Lung (tissue), 16 donors: ENCODE results near the gene C1orf21. TPM values are rescaled to one million over a fixed set of nuclear protein-coding genes. Genes with fewer than 3 reads are reported as not detected.
"Not testable (repeated sequence)": the region's sequence is repeated elsewhere in the genome, so short reads cannot be mapped to it uniquely, and the experiment has no call there.

Experiments used
- ATAC-seq: fragments of 200-7000 bp; cut with Tn5 transposase; one replicate; pipeline ENCODE4 v1.9.1; 2020; ENCODE audit warnings: moderate number of reproducible peaks; ENCODE audit not compliant: insufficient read depth, low FRiP score
- DNase-seq, 3 donors: peaks; one replicate each; pipeline ENCODE4 v3.0.0-alpha.2; 2013 to 2017
- H3K27ac ChIP-seq, 2 donors: one replicate each; pipeline ENCODE4 v1.5.1; 2013; ENCODE audit warnings: mild to moderate bottlenecking in 2 of 2, moderate library complexity in 2 of 2, control low read depth in 1 of 2, inconsistent platforms in 1 of 2, low read depth in 1 of 2, low read length in 1 of 2
- H3K27me3 ChIP-seq, 3 donors: one replicate each; pipeline ENCODE4 v1.5.1; 2013; ENCODE audit warnings: low read length in 2 of 3; ENCODE audit not compliant: control insufficient read depth in 3 of 3, insufficient read depth in 3 of 3
- H3K36me3 ChIP-seq, 4 donors: one replicate each; pipeline ENCODE4 v1.5.1; 2013; ENCODE audit warnings: low read length in 4 of 4, mild to moderate bottlenecking in 1 of 4, moderate library complexity in 1 of 4; ENCODE audit not compliant: control insufficient read depth in 4 of 4, insufficient read depth in 4 of 4
- H3K4me1 ChIP-seq, 5 donors: one replicate each; pipeline ENCODE4 v1.5.1; 2013; ENCODE audit warnings: low read length in 5 of 5, mild to moderate bottlenecking in 2 of 5, moderate library complexity in 1 of 5; ENCODE audit not compliant: control insufficient read depth in 5 of 5, insufficient read depth in 5 of 5
- H3K4me3 ChIP-seq: one replicate; pipeline ENCODE4 v1.5.1; 2013; ENCODE audit warnings: mild to moderate bottlenecking, control low read depth, moderate library complexity
- H3K9ac ChIP-seq, 2 donors: one replicate each; pipeline ENCODE4 v1.5.1; 2013; ENCODE audit warnings: low read length in 2 of 2, control low read depth in 1 of 2; ENCODE audit not compliant: insufficient read depth in 1 of 2
- H3K9me3 ChIP-seq, 4 donors: one replicate each; pipeline ENCODE4 v1.5.1; 2013; ENCODE audit warnings: low read length in 3 of 4, mild to moderate bottlenecking in 1 of 4, moderate library complexity in 1 of 4; ENCODE audit not compliant: control insufficient read depth in 4 of 4, insufficient read depth in 3 of 4
- WGBS, 2 donors: extraction: QIAGEN DNeasy Blood & Tissue Kit; methylation state at CpG; one replicate each; pipeline ENCODE4 v1.1.7; 2013; 5-methylcytosine and 5-hydroxymethylcytosine counted together
- long read RNA-seq, 5 donors: transcript quantifications; one replicate each; lab custom pipeline, GENCODE V29; 2026
- polyA plus RNA-seq, 2 donors: library from polyadenylated mRNA; stranded (reverse); fragments of 200-250 nt; gene quantifications; one replicate each; pipeline ENCODE4 v1.2.1, GENCODE V29; 2013
- total RNA-seq, 2 donors: library from RNA; depleted of rRNA in 1 of 2; stranded (reverse); fragments of >200 nt in 1 of 2; gene quantifications; one replicate each; pipeline ENCODE4 v1.2.1, GENCODE V29; 2014 to 2021
- TF ChIP-seq, protein P1 (sequence below): IDR thresholded peaks from 2 replicates; pipeline ENCODE4 v1.5.1; 2012; ENCODE audit warnings: mild to moderate bottlenecking; ENCODE audit errors: control extremely low read depth, extremely low read depth
- donor health status: control.
- donor health status: control.
- donor health status: Bipolar disorder and iron deficiency.
- donor health status: healthy.
- donor health status: DM: yes; HTN: yes; CAD: no.

C1orf21 gene
- total RNA-seq (10 to 100 TPM; 50.1 to 59.9 TPM), polyA plus RNA-seq (10 to 100 TPM; 16.2 to 40.9 TPM)
- long read RNA-seq, donor 1, full-length matches to known transcripts, result 25 of 38 reads
- long read RNA-seq, donor 1, partial matches to known transcripts, result 13 of 38 reads
- long read RNA-seq, donor 1, other reads (novel, unspliced or antisense), result 0 of 38 reads
- long read RNA-seq, donor 2, full-length matches to known transcripts, result 3 of 3 reads
- long read RNA-seq, donor 2, partial matches to known transcripts, result 0 of 3 reads
- long read RNA-seq, donor 2, other reads (novel, unspliced or antisense), result 0 of 3 reads
- long read RNA-seq, donor 3, full-length matches to known transcripts, result 8 of 8 reads
- long read RNA-seq, donor 3, partial matches to known transcripts, result 0 of 8 reads
- long read RNA-seq, donor 3, other reads (novel, unspliced or antisense), result 0 of 8 reads
- long read RNA-seq, donor 4, full-length matches to known transcripts, result 5 of 5 reads
- long read RNA-seq, donor 4, partial matches to known transcripts, result 0 of 5 reads
- long read RNA-seq, donor 4, other reads (novel, unspliced or antisense), result 0 of 5 reads
- long read RNA-seq, donor 5, full-length matches to known transcripts, result 19 of 19 reads
- long read RNA-seq, donor 5, partial matches to known transcripts, result 0 of 19 reads
- long read RNA-seq, donor 5, other reads (novel, unspliced or antisense), result 0 of 19 reads

GRCh38 chr1:184386312-184387068 lies at the start of gene C1orf21:
Gene C1orf21, plus strand, starts transcription at chr1:184387029. Its CDS starts 90,481 bp downstream, at chr1:184477510.
- H3K4me3 ChIP-seq, result peak within 1 kb of the TSS; percentile 74
- H3K27ac ChIP-seq, result peak within 1 kb of the TSS; percentile 88 to 91
- TF ChIP-seq, protein P1, sequence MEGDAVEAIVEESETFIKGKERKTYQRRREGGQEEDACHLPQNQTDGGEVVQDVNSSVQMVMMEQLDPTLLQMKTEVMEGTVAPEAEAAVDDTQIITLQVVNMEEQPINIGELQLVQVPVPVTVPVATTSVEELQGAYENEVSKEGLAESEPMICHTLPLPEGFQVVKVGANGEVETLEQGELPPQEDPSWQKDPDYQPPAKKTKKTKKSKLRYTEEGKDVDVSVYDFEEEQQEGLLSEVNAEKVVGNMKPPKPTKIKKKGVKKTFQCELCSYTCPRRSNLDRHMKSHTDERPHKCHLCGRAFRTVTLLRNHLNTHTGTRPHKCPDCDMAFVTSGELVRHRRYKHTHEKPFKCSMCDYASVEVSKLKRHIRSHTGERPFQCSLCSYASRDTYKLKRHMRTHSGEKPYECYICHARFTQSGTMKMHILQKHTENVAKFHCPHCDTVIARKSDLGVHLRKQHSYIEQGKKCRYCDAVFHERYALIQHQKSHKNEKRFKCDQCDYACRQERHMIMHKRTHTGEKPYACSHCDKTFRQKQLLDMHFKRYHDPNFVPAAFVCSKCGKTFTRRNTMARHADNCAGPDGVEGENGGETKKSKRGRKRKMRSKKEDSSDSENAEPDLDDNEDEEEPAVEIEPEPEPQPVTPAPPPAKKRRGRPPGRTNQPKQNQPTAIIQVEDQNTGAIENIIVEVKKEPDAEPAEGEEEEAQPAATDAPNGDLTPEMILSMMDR, result no peak
- H3K9ac ChIP-seq, result peak within 1 kb of the TSS; percentile 49 to 83
- H3K9me3 ChIP-seq, result no peaks in the 10 kb centered on the region
- ATAC-seq (peak; percentile 95), DNase-seq (peak; percentile 94 to 97 (median 94))
- 0 to 1% methylated on average over 29 to 73 of the region's 73 CpGs for WGBS, 2 donors
- H3K27me3 ChIP-seq, result peaks cover 0 to 4% (median 2%) of the 10 kb centered on the region in 3 donors
- peaks cover 0 to 19% (median 8%) of the 10 kb centered on the region in 5 donors for H3K4me1 ChIP-seq
- H3K36me3 ChIP-seq, result peaks cover 0 to 1% (median 0%) of the 10 kb centered on the region in 4 donors

- H3K9ac ChIP-seq, H3K4me1 ChIP-seq, H3K4me3 ChIP-seq, H3K27me3 ChIP-seq, DNase-seq, H3K27ac ChIP-seq, H3K9me3 ChIP-seq, H3K36me3 ChIP-seq, ATAC-seq: not testable (repeated sequence)
- WGBS, 2 donors, result 76 to 80% methylated on average over 1 of the region's 1 CpG
Observed at GRCh38 chr1:184337865-184338264, 49.0 kb upstream of the C1orf21 start.

DNA sequence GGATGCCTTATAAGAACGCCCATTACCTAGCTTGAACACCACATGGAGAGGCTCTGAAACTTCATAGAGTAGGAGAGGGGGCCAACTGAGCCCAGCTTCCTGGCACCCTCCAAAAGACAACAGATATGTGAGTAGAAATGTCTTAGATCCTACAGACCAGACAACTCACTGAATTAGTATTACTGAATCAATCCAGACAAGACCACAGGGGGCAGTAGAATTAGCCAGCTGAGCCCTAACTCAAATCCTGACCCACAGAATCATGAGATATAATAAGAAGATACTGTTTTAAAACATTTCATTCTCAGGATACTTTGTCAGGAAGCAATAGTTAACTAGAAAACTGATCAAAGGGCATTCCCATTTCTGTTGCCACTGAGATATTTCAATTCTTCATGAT lies 45.8 kb upstream of the C1orf21 start:
- H3K27me3 ChIP-seq, result no peaks in the 10 kb centered on the region
- DNase-seq (no peak), ATAC-seq (no peak)
- TF ChIP-seq, protein P1, result no peak
- 95 to 96% methylated on average over 1 of the region's 1 CpG for WGBS, 2 donors
- no peak overlapping the region for H3K9ac ChIP-seq
- peaks cover 0 to 3% (median 0%) of the 10 kb centered on the region in 4 donors for H3K9me3 ChIP-seq
- no peak overlapping the region for H3K4me3 ChIP-seq
- H3K4me1 ChIP-seq, result no peaks in the 10 kb centered on the region
- H3K27ac ChIP-seq, result no peak overlapping the region
- H3K36me3 ChIP-seq, result no peaks in the 10 kb centered on the region
